SK-N-SH treated with all-trans-retinoic acid at 6 μM for 48 hours (cell line): Measurements from ENCODE around the gene KRABD2.
A peak's percentile ranks its signal among the peaks of the same experiment; 100 is the strongest.

ENCODE experiments used
- ARNTL ChIP-seq: fragments of 450-650 bp; formaldehyde crosslinking; IDR thresholded peaks from 2 replicates; pipeline ENCODE4 v1.5.0; 2020; ENCODE audit warnings: low read depth, mild to moderate bottlenecking, moderate library complexity, borderline replicate concordance
- ISL1 ChIP-seq: fragments of 250-450 bp; sonication (Bioruptor Pico); IDR thresholded peaks from 2 replicates; pipeline ENCODE4 v2.1.2; 2022; ENCODE audit warnings: mild to moderate bottlenecking, moderate library complexity
- OSR1 ChIP-seq: fragments of 250-450 bp; sonication (Bioruptor Pico); IDR thresholded peaks from 2 replicates; pipeline ENCODE4 v1.8.0; 2022; ENCODE audit warnings: moderate library complexity, mild to moderate bottlenecking, inconsistent platforms
- POU6F1 ChIP-seq: fragments of 250-450 bp; sonication (Bioruptor Pico); IDR thresholded peaks from 2 replicates; pipeline ENCODE4 v1.8.0; 2021; ENCODE audit warnings: low read depth, mild to moderate bottlenecking, moderate library complexity, borderline replicate concordance
- SNAI2 ChIP-seq: fragments of 250-450 bp; sonication (Bioruptor Pico); IDR thresholded peaks from 2 replicates; pipeline ENCODE4 v1.5.0; 2020; ENCODE audit warnings: mild to moderate bottlenecking, moderate library complexity
- TOX ChIP-seq: fragments of 250-450 bp; sonication (Bioruptor Pico); IDR thresholded peaks from 2 replicates; pipeline ENCODE4 v1.8.0; 2021; ENCODE audit warnings: mild to moderate bottlenecking, moderate library complexity, borderline replicate concordance
- ZNF70 ChIP-seq: fragments of 450-650 bp; formaldehyde crosslinking; IDR thresholded peaks from 2 replicates; pipeline ENCODE4 v1.5.0; 2020; ENCODE audit warnings: mild to moderate bottlenecking, moderate library complexity
- TF ChIP-seq, protein P1 (sequence below): fragments of 250-450 bp; sonication (Bioruptor Pico); IDR thresholded peaks from 2 replicates; pipeline ENCODE4 v1.5.0; 2020; ENCODE audit warnings: mild to moderate bottlenecking, moderate library complexity
- TF ChIP-seq, protein P2 (sequence below): fragments of 250-450 bp; sonication (Bioruptor Pico); IDR thresholded peaks from 2 replicates; pipeline ENCODE4 v1.8.0; 2020; ENCODE audit warnings: mild to moderate bottlenecking, moderate library complexity, borderline replicate concordance

DNA sequence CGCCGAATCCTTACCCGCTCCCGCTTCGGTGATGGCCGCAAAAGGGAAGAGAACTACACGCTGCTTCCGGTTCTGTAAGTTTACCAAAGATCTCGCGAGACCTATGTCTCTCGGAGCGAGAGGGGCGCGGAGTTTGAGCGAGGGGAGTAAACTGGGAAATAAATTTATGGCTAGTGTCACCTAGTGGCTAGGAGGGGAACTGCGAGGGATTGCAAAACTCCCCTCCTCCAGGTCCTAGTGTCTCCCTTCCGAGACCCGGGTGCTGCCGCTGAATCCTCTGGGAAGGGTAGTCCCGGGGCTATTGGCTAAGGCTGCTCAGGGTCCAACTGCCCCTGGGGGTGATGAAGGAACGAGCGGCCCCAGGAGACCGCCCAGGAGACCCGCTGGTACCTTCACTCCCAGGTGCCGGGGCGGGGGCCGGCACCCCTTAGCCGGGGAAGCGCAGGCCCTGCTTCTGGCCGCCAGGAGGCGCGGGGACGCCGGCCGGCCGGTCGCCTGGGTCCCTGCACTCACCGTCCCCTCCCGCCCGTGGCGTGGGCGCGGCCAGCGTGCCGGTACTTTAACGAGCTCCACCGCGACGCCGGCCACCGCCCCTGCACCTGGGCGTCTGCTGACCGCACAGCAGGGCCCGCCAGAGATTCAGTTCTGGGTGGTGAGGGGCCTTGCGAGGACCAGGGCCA, 6.8 kb upstream of the KRABD2 start, which contains the start of gene RPL26:
- no peak for TF ChIP-seq SNAI2 (CRISPR knock-in tag)
- no peak for TF ChIP-seq POU6F1 (CRISPR knock-in tag)
- TF ChIP-seq TOX: no peak
- TF ChIP-seq, protein P1, sequence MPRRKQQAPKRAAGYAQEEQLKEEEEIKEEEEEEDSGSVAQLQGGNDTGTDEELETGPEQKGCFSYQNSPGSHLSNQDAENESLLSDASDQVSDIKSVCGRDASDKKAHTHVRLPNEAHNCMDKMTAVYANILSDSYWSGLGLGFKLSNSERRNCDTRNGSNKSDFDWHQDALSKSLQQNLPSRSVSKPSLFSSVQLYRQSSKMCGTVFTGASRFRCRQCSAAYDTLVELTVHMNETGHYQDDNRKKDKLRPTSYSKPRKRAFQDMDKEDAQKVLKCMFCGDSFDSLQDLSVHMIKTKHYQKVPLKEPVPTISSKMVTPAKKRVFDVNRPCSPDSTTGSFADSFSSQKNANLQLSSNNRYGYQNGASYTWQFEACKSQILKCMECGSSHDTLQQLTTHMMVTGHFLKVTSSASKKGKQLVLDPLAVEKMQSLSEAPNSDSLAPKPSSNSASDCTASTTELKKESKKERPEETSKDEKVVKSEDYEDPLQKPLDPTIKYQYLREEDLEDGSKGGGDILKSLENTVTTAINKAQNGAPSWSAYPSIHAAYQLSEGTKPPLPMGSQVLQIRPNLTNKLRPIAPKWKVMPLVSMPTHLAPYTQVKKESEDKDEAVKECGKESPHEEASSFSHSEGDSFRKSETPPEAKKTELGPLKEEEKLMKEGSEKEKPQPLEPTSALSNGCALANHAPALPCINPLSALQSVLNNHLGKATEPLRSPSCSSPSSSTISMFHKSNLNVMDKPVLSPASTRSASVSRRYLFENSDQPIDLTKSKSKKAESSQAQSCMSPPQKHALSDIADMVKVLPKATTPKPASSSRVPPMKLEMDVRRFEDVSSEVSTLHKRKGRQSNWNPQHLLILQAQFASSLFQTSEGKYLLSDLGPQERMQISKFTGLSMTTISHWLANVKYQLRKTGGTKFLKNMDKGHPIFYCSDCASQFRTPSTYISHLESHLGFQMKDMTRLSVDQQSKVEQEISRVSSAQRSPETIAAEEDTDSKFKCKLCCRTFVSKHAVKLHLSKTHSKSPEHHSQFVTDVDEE (CRISPR knock-in tag): no peak; the same call in 1 of the 2 replicates
- no peak for TF ChIP-seq OSR1 (CRISPR knock-in tag)
- no peak for TF ChIP-seq ARNTL
- TF ChIP-seq, protein P2, sequence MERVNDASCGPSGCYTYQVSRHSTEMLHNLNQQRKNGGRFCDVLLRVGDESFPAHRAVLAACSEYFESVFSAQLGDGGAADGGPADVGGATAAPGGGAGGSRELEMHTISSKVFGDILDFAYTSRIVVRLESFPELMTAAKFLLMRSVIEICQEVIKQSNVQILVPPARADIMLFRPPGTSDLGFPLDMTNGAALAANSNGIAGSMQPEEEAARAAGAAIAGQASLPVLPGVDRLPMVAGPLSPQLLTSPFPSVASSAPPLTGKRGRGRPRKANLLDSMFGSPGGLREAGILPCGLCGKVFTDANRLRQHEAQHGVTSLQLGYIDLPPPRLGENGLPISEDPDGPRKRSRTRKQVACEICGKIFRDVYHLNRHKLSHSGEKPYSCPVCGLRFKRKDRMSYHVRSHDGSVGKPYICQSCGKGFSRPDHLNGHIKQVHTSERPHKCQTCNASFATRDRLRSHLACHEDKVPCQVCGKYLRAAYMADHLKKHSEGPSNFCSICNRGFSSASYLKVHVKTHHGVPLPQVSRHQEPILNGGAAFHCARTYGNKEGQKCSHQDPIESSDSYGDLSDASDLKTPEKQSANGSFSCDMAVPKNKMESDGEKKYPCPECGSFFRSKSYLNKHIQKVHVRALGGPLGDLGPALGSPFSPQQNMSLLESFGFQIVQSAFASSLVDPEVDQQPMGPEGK (CRISPR knock-in tag): peak; percentile 25; the same call in 1 of the 2 replicates
- no peak for TF ChIP-seq ISL1
- TF ChIP-seq ZNF70 (CRISPR knock-in tag): no peak
